SJCRH30 (cell line): ENCODE data around the gene POR. TPM values are rescaled to one million over a fixed set of nuclear protein-coding genes. Genes with fewer than 3 reads are reported as not detected.

Source experiments
- total RNA-seq: library from RNA; depleted of rRNA; stranded (reverse); fragments of >200 nt; shearing (Covaris generic); gene quantifications from 2 replicates; pipeline ENCODE4 v1.2.3, GENCODE V29; 2014; rRNA removed

The POR gene
- total RNA-seq, 1 experiment from 2014 or later = 109 TPM

Other genes starting within 250 kb of the POR start
- gene HIP1, start 176.2 kb upstream of the POR start, total RNA-seq = 48.6 and 49.6 TPM in 2 replicates
- not detected in 2 replicates for gene CCL26, start 142.9 kb upstream of the POR start, total RNA-seq
- gene CCL24, start 101.3 kb upstream of the POR start, total RNA-seq = 0.35 TPM in 1 of 2 replicates, not detected in the other
- gene RHBDD2, start 36.1 kb upstream of the POR start, total RNA-seq = 49.3 and 50.6 TPM in 2 replicates
- 14.0 and 21.2 TPM in 2 replicates for gene TMEM120A, start 79.4 kb downstream of the POR start, total RNA-seq
- 60.9 and 66.8 TPM in 2 replicates for gene STYXL1, start 132.8 kb downstream of the POR start, total RNA-seq
- 160 and 168 TPM in 2 replicates for gene MDH2, start 133.0 kb downstream of the POR start, total RNA-seq